Parathyroid adenoma (tissue), 2 donors: ENCODE data around the gene SPG11.
A peak's percentile ranks its signal among the peaks of the same experiment; 100 is the strongest.

ENCODE experiments used
- H2AFZ ChIP-seq: fragments of 300-600 bp; sonication (generic); one replicate; pipeline ENCODE4 v1.7.0; 2017; ENCODE audit warnings: antibody characterized with exemption, mild to moderate bottlenecking
- H3K27ac ChIP-seq: fragments of 300-600 bp; sonication (generic); one replicate; pipeline ENCODE4 v1.7.0; 2017
- H3K27me3 ChIP-seq: fragments of 300-600 bp; sonication (generic); one replicate; pipeline ENCODE4 v1.7.0; 2017; ENCODE audit warnings: low read length; ENCODE audit not compliant: control insufficient read depth, insufficient read depth
- H3K36me3 ChIP-seq: fragments of 300-600 bp; sonication (generic); one replicate; pipeline ENCODE4 v1.7.0; 2017; ENCODE audit warnings: low read length; ENCODE audit not compliant: control insufficient read depth, insufficient read depth
- H3K4me1 ChIP-seq: fragments of 300-600 bp; sonication (generic); one replicate; pipeline ENCODE4 v1.7.0; 2017; ENCODE audit warnings: control low read depth
- H3K4me2 ChIP-seq: fragments of 300-600 bp; sonication (generic); one replicate; pipeline ENCODE4 v1.7.0; 2017; ENCODE audit warnings: low read length
- H3K4me3 ChIP-seq: fragments of 300-600 bp; sonication (generic); one replicate; pipeline ENCODE4 v1.7.0; 2017; ENCODE audit warnings: low read depth, low read length
- H3K79me2 ChIP-seq: fragments of 300-600 bp; sonication (generic); one replicate; pipeline ENCODE4 v1.7.0; 2017; ENCODE audit warnings: control low read depth
- H3K9ac ChIP-seq: fragments of 300-600 bp; sonication (generic); one replicate; pipeline ENCODE4 v1.7.0; 2017; ENCODE audit warnings: mild to moderate bottlenecking
- H3K9me3 ChIP-seq: fragments of 300-600 bp; sonication (generic); one replicate; pipeline ENCODE4 v1.7.0; 2017; ENCODE audit warnings: low read length; ENCODE audit not compliant: control insufficient read depth
- TF ChIP-seq, protein P1 (sequence below): fragments of 300-600 bp; sonication (generic); IDR thresholded peaks from one replicate; pipeline ENCODE4 v1.7.0; 2017; ENCODE audit warnings: antibody characterized with exemption, mild to moderate bottlenecking
- donor health status: primary hyperparathyroidism.

SPG11 gene

GRCh38 chr15:44667039-44667360 lies 3.5 kb upstream of the SPG11 start:
- Histone ChIP-seq H3K79me2 (no peaks in the 10 kb centered on the region), H3K27ac (no peak overlapping the region), H3K4me1 (no peaks in the 10 kb centered on the region), H2AFZ (no peak overlapping the region), H3K27me3 (no peaks in the 10 kb centered on the region), H3K4me3 (no peak overlapping the region), H3K9ac (no peak overlapping the region), H3K9me3 (no peaks in the 10 kb centered on the region), H3K36me3 (no peaks in the 10 kb centered on the region), H3K4me2 (no peak overlapping the region)
- TF ChIP-seq, protein P1, sequence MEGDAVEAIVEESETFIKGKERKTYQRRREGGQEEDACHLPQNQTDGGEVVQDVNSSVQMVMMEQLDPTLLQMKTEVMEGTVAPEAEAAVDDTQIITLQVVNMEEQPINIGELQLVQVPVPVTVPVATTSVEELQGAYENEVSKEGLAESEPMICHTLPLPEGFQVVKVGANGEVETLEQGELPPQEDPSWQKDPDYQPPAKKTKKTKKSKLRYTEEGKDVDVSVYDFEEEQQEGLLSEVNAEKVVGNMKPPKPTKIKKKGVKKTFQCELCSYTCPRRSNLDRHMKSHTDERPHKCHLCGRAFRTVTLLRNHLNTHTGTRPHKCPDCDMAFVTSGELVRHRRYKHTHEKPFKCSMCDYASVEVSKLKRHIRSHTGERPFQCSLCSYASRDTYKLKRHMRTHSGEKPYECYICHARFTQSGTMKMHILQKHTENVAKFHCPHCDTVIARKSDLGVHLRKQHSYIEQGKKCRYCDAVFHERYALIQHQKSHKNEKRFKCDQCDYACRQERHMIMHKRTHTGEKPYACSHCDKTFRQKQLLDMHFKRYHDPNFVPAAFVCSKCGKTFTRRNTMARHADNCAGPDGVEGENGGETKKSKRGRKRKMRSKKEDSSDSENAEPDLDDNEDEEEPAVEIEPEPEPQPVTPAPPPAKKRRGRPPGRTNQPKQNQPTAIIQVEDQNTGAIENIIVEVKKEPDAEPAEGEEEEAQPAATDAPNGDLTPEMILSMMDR: no peak

DNA sequence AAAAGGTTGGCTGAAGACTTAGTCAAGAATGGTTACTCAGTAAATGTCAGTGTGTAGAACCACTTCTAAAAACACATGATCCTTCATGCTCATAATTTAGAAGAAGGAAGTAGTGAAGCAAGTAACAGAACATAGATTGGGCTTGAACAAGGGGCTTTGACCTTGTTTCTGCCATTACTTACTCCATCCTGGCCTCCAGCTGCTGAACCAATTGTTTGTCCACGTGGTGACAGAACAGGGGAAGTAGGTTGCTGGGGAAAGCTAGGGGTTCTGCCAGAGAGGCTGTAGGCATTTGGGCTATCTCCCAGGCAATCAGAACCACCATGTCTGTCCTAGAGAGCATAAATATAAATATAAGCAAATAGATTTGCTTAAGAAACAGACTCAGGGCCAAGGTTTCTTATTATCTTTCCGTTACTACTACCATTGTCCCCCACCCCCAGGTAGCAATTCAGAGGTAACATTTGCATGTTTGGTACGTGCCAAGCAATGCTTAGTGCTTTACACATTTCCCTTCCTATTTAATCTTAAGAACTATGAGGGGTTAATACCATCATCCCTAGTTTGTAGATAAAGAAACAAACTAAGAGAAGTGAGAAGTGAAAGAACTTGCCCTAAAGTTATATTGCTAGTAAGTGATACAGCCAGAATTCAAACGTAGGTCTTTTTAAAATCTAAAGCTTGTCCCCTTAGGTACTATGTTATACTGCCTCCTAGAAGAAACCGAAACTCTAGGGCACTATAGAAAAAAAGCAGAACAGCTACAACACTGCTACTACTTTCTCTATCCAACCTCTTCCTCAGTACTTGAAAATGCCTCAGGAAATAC lies 3.0 kb upstream of the SPG11 start:
- Histone ChIP-seq H3K4me2 (no peak overlapping the region), H3K9ac (no peak overlapping the region), H3K79me2 (no peaks in the 10 kb centered on the region), H3K36me3 (no peaks in the 10 kb centered on the region), H3K27me3 (no peaks in the 10 kb centered on the region), H3K9me3 (no peaks in the 10 kb centered on the region), H3K4me3 (no peak overlapping the region), H2AFZ (no peak overlapping the region), H3K4me1 (no peaks in the 10 kb centered on the region), H3K27ac (no peak overlapping the region)
- TF ChIP-seq, protein P1: no peak

DNA sequence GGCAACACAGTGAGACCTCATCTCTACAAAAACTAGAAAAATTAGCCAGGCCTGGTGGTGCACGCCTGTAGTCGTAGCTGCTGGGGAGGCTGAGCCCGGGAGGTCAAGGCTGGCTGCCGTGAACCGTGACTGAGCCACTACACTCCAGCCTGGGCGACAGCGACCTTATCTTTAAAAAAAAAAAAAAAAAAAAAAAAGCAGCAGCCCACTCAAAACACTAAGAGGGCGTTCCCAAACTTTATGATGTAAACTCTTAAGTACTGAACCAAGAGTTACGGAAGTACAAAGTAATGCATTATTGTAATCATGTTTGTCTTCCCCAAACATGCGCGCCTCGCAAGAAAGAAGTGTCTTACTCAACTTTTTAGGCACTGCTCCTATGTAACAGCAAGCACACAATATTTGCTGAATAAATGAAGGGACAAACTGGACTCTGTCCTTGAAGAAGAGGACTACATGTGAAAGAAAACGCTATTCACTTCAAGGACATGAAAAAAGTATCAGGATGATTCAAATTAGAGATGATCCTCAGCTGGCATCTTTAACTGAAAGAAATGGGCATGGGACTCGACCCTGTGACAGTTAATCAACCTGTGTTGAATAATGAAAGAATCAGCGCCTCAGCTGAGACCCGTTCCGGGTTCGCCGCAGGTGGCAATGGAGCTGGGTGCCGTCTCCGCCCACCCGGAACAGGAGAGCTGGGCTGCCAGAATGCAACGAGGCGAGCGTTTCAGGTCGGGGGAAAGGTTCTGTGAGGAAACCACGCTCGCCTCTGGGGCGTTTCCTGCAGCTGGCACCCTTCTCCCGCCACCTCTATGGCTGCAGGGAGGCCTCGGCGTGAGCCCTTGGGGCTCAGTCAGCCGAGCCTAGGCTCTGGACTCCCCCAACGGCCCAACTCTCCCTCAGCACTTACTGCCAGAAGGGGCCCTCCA lies 718 bp downstream of the SPG11 start:
- Histone ChIP-seq H3K4me1 (no peaks in the 10 kb centered on the region), H3K27ac (peak overlapping the region; percentile 95), H3K4me2 (peak overlapping the region; percentile 84), H2AFZ (peak overlapping the region; percentile 75), H3K9ac (peak overlapping the region; percentile 23), H3K4me3 (peak overlapping the region; percentile 93), H3K27me3 (no peaks in the 10 kb centered on the region), H3K36me3 (no peaks in the 10 kb centered on the region), H3K9me3 (no peaks in the 10 kb centered on the region), H3K79me2 (no peaks in the 10 kb centered on the region)
- TF ChIP-seq, protein P1: no peak

DNA sequence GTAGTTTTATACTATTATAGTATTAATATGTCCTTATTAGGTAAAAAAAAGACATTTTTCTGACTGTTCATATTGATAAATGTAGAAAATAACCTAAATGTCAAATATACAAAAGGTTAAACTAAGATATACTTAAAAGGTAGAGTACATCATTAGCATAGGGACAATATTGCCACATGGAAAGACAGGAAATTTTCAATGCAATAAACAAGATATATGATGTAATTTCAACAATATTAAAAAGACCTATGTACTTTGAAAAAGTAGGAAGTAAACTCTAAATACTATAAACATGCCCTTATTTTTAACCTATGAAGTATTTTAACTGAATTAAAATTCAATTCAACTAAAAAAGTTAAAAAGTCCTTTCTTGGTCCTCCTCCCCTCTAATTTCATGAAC lies 1.9 kb downstream of the SPG11 start:
- TF ChIP-seq, protein P1: no peak
- H3K4me2 ChIP-seq: no peak overlapping the region
- H3K27ac ChIP-seq: no peak overlapping the region
- no peaks in the 10 kb centered on the region for H3K4me1 ChIP-seq
- H3K9ac ChIP-seq: no peak overlapping the region
- no peaks in the 10 kb centered on the region for H3K27me3 ChIP-seq
- no peaks in the 10 kb centered on the region for H3K79me2 ChIP-seq
- H3K36me3 ChIP-seq: no peaks in the 10 kb centered on the region
- no peaks in the 10 kb centered on the region for H3K9me3 ChIP-seq
- no peak overlapping the region for H3K4me3 ChIP-seq
- H2AFZ ChIP-seq: no peak overlapping the region
